HG03196 (cell line): ENCODE measurements around the gene GPANK1.

Experiments used
- ATAC-seq: cut with Tn5 transposase; IDR thresholded peaks from one replicate; pipeline ENCODE4 v1.9.1; 2021; ENCODE audit not compliant: unreplicated experiment

GPANK1 gene

DNA sequence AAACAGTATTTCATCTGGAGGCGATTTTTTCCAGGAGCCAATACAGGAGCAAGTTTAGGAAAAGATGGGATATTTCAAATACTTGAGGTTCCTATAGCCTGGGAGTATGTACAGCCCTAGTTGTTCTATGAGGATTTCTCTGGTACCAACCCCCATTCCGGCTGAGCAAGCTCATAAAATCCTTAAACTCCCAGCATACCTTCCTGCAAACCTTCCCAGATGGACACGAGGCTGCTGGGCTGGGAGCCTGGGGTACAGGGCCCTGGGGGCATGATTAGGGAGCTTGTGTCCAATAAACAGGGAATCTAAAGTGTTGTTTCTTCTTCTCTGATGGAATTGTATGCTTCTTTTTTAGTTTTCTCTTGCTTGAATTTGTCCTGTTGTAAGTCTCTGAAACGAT lies 42.8 kb downstream of the GPANK1 start:
- no peak for ATAC-seq

- ATAC-seq = no peak
Measured at GRCh38 chr6:31621320-31621939, 43.4 kb downstream of the GPANK1 start.

- peak; percentile 47 for ATAC-seq
Measured at GRCh38 chr6:31620586-31621319, 44.0 kb downstream of the GPANK1 start, which contains the start of gene PRRC2A. Gene PRRC2A (plus strand): TSS chr6:31620715. CDS start chr6:31622790, 2,075 bp downstream.

DNA sequence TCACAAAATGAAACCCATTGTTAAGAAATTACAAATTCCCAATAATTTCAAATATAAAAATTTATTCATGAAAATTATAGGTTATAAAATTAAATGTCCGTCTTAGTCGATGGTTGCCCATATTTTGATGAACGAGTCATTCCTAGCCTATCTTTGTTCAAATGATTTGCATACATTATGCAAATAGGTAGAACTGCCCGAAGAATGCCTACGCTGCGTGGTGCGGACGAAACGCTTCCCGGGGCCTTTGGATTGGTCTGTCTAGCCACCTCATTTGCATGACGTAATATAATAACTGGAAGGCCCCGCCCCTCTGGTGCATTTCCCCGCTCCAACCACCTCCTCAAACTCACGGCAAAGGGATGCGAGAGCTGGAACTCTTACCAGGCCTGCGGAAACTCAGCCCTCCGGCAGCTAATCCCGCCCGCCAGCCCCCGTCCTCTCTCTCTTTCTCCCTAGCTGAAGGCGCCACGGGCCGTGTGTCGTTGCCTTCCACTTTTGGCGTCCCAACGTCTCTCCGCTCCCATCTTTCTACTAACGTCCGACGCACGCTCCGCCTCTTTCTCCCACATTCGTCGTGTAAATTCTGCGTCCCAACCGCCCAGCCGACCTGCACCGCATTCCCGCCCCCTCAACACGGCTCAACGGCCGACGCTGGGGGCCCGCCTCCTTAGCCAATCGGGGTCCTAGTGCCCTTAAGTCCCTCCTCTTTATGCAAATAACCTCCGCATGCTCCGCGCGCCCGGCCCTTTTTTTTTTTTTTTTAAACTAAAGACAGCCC lies 44.8 kb downstream of the GPANK1 start:
- peak; percentile 80 for ATAC-seq

DNA sequence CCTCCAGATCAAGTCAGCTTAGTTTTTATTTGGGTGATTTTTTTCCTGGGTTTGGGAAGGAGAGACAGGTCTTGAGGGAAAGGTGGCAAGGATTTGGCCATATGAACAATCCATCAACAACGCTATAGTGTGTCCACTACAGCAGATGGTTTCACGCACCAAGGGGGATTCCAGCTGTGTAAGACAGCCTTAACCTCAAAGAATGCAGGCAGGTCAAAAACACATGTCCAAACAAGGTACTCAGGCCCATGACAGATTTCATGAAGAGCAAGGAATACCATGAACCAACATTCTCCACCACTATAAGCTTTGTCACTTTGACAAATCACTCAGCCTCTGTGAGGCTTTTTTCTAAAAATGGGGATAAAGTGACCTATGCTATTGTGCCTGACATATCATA lies 47.8 kb downstream of the GPANK1 start:
- ATAC-seq = no peak

DNA sequence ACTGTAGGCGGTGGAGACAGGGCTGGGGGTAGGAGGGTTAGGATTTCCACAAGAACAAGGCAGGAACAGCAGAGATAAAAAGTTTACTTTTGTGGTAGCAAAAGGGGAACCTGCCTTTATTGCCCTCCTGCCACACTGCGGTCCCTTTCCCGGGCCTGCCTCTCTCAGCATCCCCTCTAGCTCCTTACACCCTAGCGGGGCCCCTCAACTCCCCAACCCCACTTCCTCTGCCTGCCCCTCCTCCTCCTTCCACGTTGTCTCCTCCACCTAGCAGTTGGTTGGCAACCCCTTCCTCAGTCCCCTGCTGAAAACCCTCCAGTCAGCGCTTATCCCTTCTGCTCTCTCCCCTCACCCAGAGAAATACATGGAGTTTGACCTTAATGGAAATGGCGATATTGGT lies 49.0 kb downstream of the GPANK1 start:
- no peak for ATAC-seq

DNA sequence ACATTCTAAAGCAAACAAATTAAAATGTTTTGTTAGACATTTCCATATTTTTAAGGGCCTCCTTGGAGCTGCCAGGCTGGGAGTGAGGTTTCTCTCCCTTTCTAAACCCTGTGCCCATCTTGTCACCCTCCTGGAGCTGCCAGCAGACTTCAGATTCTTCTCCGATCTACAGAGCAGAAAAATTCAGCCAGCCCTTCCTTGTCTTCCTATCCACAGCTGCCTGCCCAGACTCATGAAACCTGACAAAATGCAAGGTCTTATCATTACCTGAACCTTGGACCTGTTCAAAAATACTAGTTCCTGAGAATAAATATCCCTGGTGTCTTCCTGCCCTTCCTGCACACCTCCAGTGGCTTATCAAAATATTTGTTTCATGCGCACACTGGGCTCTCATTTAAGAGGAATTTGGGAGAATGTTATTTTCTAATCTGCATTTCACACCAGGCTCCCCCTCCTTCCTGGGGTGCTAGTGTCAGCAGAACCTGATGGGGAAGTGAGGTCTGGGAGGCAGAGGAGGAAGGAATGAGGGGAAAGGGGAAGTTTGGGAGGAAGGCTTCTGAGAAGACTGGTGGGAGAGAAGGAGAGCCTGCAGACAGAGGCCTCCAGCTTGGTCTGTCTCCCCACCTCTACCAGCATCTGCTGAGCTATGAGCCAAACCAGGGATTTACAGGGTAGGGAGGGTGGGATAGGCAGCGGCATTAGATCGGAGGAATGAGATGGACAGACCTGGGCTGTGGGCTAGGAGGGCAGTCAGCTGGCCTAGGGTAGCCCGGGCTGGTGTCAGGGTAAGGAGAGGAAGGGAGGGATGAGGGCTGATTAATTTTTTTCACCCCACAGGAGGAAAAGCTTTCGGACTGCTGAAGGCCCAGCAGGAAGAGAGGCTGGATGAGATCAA lies 49.9 kb downstream of the GPANK1 start, which contains the start of gene AIF1:
Gene AIF1 (plus strand): TSS at position 551 of the 895 bp plus-strand sequence. CDS start 96 bp downstream, at position 647.
- no peak for ATAC-seq

GRCh38 chr6:31614075-31614619 lies 50.6 kb downstream of the GPANK1 start:
- ATAC-seq = no peak
